Loucy (cell line): ENCODE results near the gene DERA.

Experiments
- CTCF ChIP-seq: fragments of 200-600 bp; sonication (generic); conservative IDR thresholded peaks from 2 replicates; pipeline ENCODE4 v1.5.1; 2014; ENCODE audit warnings: mild to moderate bottlenecking, antibody characterized with exemption, low read length
- EZH2phosphoT487 ChIP-seq: fragments of 200-600 bp; IDR thresholded peaks from 2 replicates; pipeline ENCODE4 v1.6.1; 2018; ENCODE audit warnings: antibody characterized with exemption, mild to moderate bottlenecking, moderate library complexity, borderline replicate concordance

GRCh38 chr12:16056910-16057309 lies 145.8 kb downstream of the DERA start:
- TF ChIP-seq CTCF (no peak), EZH2phosphoT487 (no peak)
